Activated CD4-positive, CD25-positive, alpha-beta regulatory T cell (primary cell): Measurements from ENCODE around the gene FAM114A1.
"Not testable (repeated sequence)": the region's sequence is repeated elsewhere in the genome, so short reads cannot be mapped to it uniquely, and the experiment has no call there.

Source experiments
- DNase-seq, 4 experiments: peaks; one replicate each; lab custom pipeline; 2025; lab: John Stamatoyannopoulos, UW

Gene FAM114A1

GRCh38 chr4:38967260-38968095, 99.9 kb downstream of the FAM114A1 start:
- DNase-seq, result no peak

GRCh38 chr4:38968668-38969067, 101.1 kb downstream of the FAM114A1 start:
- DNase-seq, result no peak

- no peak for DNase-seq
Observed at GRCh38 chr4:38976308-38976707, 108.7 kb downstream of the FAM114A1 start.

DNA sequence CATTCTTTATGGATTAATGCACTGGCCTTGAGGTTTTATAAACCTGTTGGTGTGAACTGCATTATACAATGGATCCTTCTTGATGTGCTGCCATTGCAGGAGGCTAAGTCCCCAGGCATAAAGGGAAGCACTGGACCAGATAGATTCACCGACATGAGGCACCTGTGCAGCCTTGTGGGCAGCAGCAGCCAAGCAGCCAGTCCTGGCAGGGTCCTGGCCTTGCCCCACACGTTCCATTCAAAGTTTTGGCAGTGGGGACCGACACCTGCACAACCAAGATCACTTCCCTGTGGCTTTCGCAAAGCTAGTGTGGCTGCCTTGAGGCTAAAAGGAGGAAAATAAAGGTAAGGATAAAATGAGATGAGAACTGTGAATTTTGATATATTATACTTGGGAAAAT, 111.5 kb downstream of the FAM114A1 start:
- DNase-seq, result no peak

DNA sequence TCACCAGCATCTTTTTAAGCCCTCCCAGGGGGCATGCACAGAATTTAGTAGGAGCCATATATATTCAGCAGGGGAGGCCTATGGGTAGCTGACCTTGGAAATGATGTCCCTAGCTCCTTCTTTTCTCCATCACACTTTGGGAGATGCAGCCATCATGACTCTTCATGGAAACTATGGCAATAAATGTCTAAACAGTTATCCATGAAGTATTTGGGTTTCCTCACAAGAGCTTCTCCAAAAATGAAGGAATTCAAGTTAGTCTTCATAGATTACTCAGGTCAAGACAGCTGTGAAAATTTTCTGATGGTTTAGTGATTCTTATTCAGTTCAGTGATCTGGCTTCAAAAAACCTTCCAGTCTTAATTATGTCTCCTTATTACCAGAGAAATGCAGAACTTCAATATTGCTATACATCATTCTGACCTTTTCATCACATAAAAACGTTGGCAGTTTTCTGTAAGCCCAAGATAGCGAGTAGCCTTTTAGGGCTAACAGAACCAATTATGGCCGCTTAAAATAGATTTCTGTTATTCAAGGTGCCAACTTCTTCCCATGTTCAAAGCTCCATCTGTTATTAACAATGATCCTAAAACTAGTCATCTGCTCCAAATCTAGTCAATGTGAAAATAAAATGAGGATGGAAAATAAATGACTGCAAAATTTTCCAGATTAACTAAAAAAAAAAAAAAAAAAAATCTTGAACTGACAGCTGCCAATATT, 112.1 kb downstream of the FAM114A1 start:
- no peak for DNase-seq

GRCh38 chr4:38980903-38981676, 113.5 kb downstream of the FAM114A1 start:
- no peak for DNase-seq

- no peak for DNase-seq
Observed at GRCh38 chr4:38982361-38983095, 114.9 kb downstream of the FAM114A1 start.

GRCh38 chr4:38983291-38983690, 115.7 kb downstream of the FAM114A1 start:
- no peak for DNase-seq

- DNase-seq, result no peak
Observed at GRCh38 chr4:38983787-38984598, 116.4 kb downstream of the FAM114A1 start.

DNA sequence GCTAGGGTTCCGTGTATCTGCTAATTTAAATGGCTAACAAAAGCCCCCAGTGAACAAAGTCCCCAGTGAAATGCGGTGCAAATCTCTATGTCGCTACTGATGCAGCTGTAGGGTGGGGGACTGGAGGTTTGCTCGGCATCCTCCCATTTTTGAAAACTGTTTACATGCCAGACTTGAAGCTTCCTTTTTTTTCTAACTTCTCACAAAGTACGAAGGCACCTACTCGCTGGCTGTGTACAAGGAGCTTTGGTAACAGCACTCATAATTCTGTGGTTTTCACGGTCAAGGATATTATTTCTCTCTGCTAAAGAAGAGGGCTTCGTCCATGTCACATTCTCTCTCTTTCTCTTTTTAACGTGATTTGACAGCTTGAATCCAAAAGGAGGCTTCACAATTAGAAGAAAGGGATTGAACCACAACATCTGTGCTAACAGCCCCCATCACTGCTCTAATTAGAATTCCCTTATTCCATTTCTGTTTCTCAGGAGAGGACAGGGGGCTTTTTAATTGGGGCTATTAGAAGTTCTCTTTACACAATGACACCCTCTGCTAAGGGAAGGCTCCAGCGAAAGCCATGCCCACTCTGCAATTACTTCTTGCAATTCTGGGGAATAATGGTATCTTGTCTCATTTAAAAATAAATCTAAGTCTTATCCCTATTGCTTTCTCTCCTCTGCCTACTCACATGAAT, 117.9 kb downstream of the FAM114A1 start:
- DNase-seq, result no peak

- no peak for DNase-seq
Observed at GRCh38 chr4:38987491-38987890, 119.9 kb downstream of the FAM114A1 start.

DNA sequence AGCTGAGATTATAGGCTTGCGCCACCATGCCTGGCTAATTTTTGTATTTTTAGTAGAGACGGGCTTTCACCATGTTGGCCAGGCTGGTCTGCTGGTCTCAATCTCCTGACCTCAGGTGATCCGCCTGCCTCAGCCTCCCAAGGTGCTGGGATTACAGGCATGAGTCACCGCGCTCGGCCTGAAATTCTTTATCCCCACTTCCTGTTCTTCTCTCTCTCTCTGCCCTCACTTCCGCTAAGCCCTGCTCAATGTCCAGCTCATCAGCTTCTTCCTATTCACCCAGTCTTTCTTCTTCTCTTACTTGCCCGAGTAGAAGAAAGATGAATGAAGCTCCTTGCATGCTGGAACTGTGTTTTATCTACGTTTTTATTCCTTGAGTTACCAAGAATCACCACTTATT, 120.7 kb downstream of the FAM114A1 start:
- DNase-seq, result not testable (repeated sequence)

GRCh38 chr4:38989487-38989886, 121.9 kb downstream of the FAM114A1 start:
- DNase-seq, result no peak

DNA sequence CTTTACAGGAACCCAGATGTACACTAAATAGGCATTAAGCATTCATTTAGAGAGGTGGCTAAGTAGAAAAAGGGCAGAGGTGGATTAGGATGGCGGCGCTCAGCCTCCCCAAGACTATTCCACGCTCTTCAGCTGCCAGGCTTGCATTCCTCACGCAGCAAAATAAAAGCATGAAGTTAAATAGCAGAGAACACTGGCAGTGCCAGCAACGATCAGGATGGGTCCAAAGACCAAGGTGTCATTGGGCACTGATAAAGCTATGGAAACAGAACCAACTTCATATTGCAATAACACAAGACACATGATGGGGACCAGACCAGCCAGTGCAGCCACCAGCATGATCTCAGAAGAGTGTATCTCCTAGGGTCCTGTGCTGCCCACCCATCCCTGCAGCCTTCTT, 122.6 kb downstream of the FAM114A1 start:
- no peak for DNase-seq

DNA sequence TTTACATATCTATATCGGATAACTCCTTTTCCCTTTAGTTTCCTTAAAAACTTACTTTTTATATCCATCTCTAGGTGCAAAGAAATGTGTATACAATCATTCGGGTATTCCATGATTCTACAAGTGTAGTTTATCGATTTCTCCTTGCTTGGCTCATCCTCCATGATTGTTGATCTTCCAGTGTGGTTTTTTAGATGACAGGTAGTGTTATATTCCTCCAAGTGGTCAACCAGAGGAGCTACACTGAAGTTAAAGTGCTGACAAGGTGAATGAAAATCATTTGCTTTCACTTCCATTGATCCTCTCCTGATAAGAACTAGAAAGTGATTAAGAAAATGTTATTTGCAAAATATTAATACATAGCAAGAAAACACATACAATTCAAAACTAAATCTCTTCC, 126.1 kb downstream of the FAM114A1 start:
- no peak for DNase-seq

DNA sequence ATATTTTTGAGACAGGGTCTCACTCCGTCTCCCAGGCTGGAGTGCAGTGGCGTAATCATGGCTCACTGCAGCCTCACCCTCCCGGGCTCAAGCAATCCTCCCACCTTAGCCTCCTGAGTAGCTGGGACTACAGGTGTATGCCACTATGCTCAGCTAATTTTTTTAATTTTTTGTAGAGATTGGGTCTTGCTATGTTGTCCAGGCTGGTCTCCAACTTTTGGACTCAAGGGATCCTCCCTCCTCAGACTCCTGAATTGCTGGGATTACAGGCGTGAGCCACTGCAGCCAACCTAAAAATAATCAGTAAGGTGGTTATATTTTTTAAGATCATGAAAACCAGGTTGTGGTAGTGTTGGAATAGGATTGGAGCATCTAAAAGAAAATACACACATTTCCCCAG, 126.5 kb downstream of the FAM114A1 start:
- no peak for DNase-seq
